RWPE1 (cell line): Measurements from ENCODE around the gene MAML3.

Source experiments
- CTCF ChIA-PET: fragments of 350-600 bp; sonication (Branson Sonifier 250); formaldehyde crosslinking; extraction: SDS; loops from one replicate; lab custom pipeline; 2021; lab: Yijun Ruan, JAX
- POLR2A ChIA-PET: fragments of 400-600 bp; formaldehyde crosslinking; extraction: SDS; loops from one replicate; lab custom pipeline; 2020; ENCODE audit warnings: antibody characterized with exemption; ENCODE audit not compliant: low non-redundant PET; lab: Yijun Ruan, JAX
- DNase-seq: peaks from one replicate; pipeline ENCODE4 v3.0.0; 2012; ENCODE audit warnings: low spot score
- H3K27ac ChIP-seq: fragments of 450-650 bp; 2 replicates; pipeline ENCODE4 v1.5.1; 2017
- CTCF ChIP-seq: fragments of 450-650 bp; conservative IDR thresholded peaks from 2 replicates; pipeline ENCODE4 v1.5.1; 2017; ENCODE audit warnings: low read depth, mild to moderate bottlenecking

MAML3 gene

GRCh38 chr4:139781066-139781465 lies 372.9 kb downstream of the MAML3 start:
- DNase-seq: no peak
- ChIA-PET CTCF (no interaction called here), POLR2A (no interaction called here)
- H3K27ac ChIP-seq: no peak overlapping the region
- no peak for TF ChIP-seq CTCF

GRCh38 chr4:139779691-139780090 lies 374.3 kb downstream of the MAML3 start:
- ChIA-PET CTCF (interaction anchor here (0.6 kb wide), 1 partner anchor 629 kb away, joined by 6 read pairs; no protein-coding TSS in a partner anchor), POLR2A (no interaction called here)

GRCh38 chr4:139777757-139778156 lies 376.2 kb downstream of the MAML3 start:
- POLR2A ChIA-PET: no interaction called here
- TF ChIP-seq CTCF: no peak
- CTCF ChIA-PET: no interaction called here
- DNase-seq: no peak
- no peak overlapping the region for H3K27ac ChIP-seq

More at GRCh38 chr4:139779691-139780090, 374.3 kb downstream of the MAML3 start:
- H3K27ac ChIP-seq: no peak overlapping the region
- no peak for TF ChIP-seq CTCF
- no peak for DNase-seq

- no peak for TF ChIP-seq CTCF
- H3K27ac ChIP-seq: no peak overlapping the region
- ChIA-PET POLR2A (no interaction called here), CTCF (interaction anchor here (0.7 kb wide), 2 partner anchors 40 to 119 kb away, joined by 3 to 4 read pairs; no protein-coding TSS in a partner anchor)
- DNase-seq: no peak
Measured at GRCh38 chr4:139776235-139776634, 377.7 kb downstream of the MAML3 start.

- TF ChIP-seq CTCF: no peak
- POLR2A ChIA-PET: no interaction called here
- CTCF ChIA-PET: no interaction called here
- no peak overlapping the region for H3K27ac ChIP-seq
- no peak for DNase-seq
Measured at GRCh38 chr4:139774759-139775487, 379.1 kb downstream of the MAML3 start.

- TF ChIP-seq CTCF: no peak
- POLR2A ChIA-PET: no interaction called here
- H3K27ac ChIP-seq: no peak overlapping the region
- DNase-seq: no peak
- CTCF ChIA-PET: no interaction called here
Measured at GRCh38 chr4:139773560-139774318, 380.2 kb downstream of the MAML3 start.
